ENCODE data around the gene CD300C. TPM values are rescaled to one million over a fixed set of nuclear protein-coding genes. Genes with fewer than 3 reads are reported as not detected.

Gene CD300C
- total RNA-seq, 1 donor from 2014 or later, result 13.9 TPM

DNA sequence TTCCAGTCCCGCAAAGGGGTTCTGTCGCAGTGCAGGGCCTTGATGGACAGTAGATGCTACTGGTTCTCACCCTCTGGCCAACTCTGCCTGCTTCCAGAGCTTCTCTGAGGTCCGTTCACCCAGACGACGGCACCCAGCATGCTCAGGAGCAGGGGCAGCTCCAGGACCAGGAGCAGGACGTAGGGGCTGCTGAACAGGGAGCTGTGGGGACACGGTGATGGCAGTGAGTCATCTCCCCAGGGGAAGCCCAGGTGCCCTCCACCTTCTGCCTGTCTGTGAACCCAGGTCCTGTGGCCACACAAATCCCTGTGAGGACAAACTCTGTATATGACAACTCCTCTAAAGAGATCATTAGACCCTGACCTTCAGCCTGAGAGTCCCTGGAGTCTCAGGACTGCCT, 3.4 kb upstream of the CD300C start:
- DNase-seq (no peak), ATAC-seq (no peak)
- no peaks in the 10 kb centered on the region for H3K9me3 ChIP-seq
- no peak overlapping the region for H3K4me3 ChIP-seq
- TF ChIP-seq, protein P1, sequence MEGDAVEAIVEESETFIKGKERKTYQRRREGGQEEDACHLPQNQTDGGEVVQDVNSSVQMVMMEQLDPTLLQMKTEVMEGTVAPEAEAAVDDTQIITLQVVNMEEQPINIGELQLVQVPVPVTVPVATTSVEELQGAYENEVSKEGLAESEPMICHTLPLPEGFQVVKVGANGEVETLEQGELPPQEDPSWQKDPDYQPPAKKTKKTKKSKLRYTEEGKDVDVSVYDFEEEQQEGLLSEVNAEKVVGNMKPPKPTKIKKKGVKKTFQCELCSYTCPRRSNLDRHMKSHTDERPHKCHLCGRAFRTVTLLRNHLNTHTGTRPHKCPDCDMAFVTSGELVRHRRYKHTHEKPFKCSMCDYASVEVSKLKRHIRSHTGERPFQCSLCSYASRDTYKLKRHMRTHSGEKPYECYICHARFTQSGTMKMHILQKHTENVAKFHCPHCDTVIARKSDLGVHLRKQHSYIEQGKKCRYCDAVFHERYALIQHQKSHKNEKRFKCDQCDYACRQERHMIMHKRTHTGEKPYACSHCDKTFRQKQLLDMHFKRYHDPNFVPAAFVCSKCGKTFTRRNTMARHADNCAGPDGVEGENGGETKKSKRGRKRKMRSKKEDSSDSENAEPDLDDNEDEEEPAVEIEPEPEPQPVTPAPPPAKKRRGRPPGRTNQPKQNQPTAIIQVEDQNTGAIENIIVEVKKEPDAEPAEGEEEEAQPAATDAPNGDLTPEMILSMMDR (IDR thresholded peaks at IDR 0.05), result no peak
- H3K36me3 ChIP-seq, result no peaks in the 10 kb centered on the region
- H3K27ac ChIP-seq, result no peak overlapping the region
- peaks cover 7% of the 10 kb centered on the region for H3K27me3 ChIP-seq (ENCODE audit: low read depth)
- no peaks in the 10 kb centered on the region for H3K4me1 ChIP-seq
- intact Hi-C loops (cut with DNase I), result no loop called here

DNA sequence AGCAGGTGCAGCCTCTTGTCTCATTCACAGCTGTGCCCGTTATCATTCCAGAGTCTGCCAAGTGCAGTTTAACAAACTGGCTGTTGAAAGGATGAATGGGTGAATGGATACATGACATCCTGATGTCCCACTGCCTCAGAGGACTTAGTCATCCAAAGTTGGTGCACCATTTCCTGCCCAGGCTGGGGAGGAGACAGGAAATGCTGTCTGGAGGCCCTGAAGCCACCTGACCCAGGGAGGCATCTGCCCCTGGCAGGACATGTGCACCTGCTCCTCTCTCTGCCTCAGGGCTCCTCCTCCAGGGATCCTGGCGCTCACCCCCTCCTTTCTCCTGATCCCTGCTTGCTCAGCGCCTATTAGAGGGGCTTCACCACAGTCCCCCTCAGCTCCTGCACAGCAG, 1.8 kb upstream of the CD300C start:
- H3K4me1 ChIP-seq, result no peaks in the 10 kb centered on the region
- H3K36me3 ChIP-seq, result no peaks in the 10 kb centered on the region
- no peaks in the 10 kb centered on the region for H3K9me3 ChIP-seq
- H3K27me3 ChIP-seq (ENCODE audit: low read depth), result peaks cover 7% of the 10 kb centered on the region
- TF ChIP-seq, protein P1 (IDR thresholded peaks at IDR 0.05), result no peak
- ATAC-seq, result no peak
- no peak overlapping the region for H3K27ac ChIP-seq
- H3K4me3 ChIP-seq, result no peak overlapping the region
- DNase-seq, result peak; percentile 26
- intact Hi-C loops (cut with DNase I), result no loop called here

DNA sequence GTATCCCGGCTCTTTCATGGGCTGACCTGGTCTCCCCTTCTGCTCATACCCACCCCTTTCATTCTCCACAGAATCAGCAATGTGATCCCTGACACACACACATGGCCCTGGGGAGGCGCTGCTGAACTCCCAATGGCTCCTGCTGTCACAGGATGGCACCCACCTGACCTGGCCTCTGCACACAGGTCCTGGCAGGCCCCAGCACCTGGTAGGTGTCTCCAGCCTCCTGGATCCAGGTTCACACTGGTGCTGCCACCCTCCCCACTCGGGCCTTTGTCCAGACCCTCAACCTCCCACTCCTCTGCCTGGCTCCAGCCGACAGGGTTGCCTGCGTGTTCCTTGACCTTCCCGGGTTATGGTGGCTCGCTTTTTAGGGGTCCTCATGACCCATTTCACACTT, 1.3 kb upstream of the CD300C start:
- Histone ChIP-seq H3K27me3 (ENCODE audit: low read depth) (peaks cover 7% of the 10 kb centered on the region), H3K9me3 (no peaks in the 10 kb centered on the region), H3K4me1 (no peaks in the 10 kb centered on the region), H3K36me3 (no peaks in the 10 kb centered on the region), H3K4me3 (no peak overlapping the region), H3K27ac (no peak overlapping the region)
- intact Hi-C loops (cut with DNase I), result no loop called here
- TF ChIP-seq, protein P1 (IDR thresholded peaks at IDR 0.05), result no peak
- ATAC-seq (no peak), DNase-seq (peak; percentile 27)

DNA sequence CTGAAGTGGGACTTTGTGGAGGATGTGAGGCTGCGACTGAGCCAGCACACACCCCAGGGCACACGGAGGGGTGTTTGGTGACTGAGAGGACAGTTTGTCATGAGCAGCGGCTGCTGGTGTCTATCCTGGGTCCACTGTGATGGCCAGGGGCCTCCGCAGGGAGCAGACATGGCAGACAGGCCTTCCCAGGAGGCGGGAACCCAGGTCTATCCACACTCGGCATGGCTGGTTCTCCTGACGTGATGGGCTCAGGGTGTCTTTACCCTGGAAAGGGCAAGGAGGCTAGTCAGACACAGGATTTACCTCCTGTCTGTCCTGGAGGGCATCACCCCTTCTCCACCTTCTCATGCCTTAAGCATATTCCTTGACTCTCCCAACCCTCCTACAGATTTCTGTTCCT, 671 bp upstream of the CD300C start:
- ATAC-seq (no peak), DNase-seq (peak; percentile 41)
- intact Hi-C loops (cut with DNase I), result no loop called here
- Histone ChIP-seq H3K27ac (peak overlapping the region; percentile 73), H3K4me3 (no peak overlapping the region), H3K4me1 (no peaks in the 10 kb centered on the region), H3K9me3 (no peaks in the 10 kb centered on the region), H3K36me3 (no peaks in the 10 kb centered on the region), H3K27me3 (ENCODE audit: low read depth) (peaks cover 7% of the 10 kb centered on the region)
- TF ChIP-seq, protein P1 (IDR thresholded peaks at IDR 0.05), result no peak

DNA sequence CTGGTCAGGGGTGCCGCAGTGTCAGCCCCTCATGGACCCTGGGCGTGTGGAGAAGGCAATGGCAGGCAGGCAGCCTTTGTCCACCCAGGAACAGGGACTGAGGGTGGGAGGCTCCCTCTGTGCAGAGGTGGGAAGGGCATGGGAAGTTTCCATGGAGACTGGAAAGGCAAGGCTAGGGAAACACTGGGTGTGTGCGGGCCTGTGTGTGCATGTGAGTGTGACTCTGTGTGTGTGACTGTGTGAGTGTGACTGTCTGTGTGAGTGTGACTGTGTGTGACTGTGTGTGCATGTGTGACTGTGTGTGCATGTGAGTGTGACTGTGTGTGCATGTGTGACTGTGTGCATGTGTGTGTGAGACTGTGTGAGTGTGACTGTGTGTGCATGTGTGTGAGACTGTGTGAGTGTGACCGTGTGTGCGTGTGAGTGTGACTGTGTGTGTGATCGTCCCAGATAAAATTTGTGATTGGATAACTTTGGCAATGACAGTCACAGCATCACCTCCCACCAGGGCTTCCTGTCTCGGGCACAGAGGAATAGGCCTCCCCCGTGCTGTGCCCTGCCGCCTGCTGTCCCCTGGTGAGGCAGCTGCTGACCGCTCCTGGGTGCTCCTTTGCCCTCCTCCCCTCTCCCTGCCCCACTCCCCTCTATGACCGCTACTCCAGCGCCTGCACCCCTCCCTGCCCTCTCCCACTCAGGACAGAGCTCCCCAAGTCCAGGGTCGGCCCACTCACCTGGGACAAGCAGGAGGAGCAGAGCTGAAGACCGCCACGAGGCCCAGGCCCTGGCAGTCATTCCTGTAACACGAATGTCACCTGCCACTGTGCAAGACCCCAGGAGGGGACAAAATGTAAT, 698 bp downstream of the CD300C start:
- TF ChIP-seq, protein P1 (IDR thresholded peaks at IDR 0.05), result no peak
- H3K27ac ChIP-seq, result peak overlapping the region; percentile 73

More for the DNA sequence above, 698 bp downstream of the CD300C start:
- intact Hi-C loops (cut with DNase I), result no loop called here
- peak; percentile 7 to 22 for ATAC-seq
- peak overlapping the region; percentile 41 for H3K4me3 ChIP-seq
- H3K27me3 ChIP-seq (ENCODE audit: low read depth), result peaks cover 7% of the 10 kb centered on the region
- DNase-seq, result peak; percentile 49
- no peaks in the 10 kb centered on the region for H3K4me1 ChIP-seq
- no peaks in the 10 kb centered on the region for H3K36me3 ChIP-seq
- no peaks in the 10 kb centered on the region for H3K9me3 ChIP-seq
